GM21381 (cell line): ENCODE data around the gene TMEM187.

Source experiments
- ATAC-seq: cut with Tn5 transposase; IDR thresholded peaks from one replicate; pipeline ENCODE4 v1.9.1; 2021; ENCODE audit warnings: mild to moderate bottlenecking, moderate library complexity; ENCODE audit not compliant: unreplicated experiment

Gene TMEM187

GRCh38 chrX:153953892-153954557, 18.5 kb upstream of the TMEM187 start:
- ATAC-seq, result no peak

GRCh38 chrX:153954558-153955227, 17.9 kb upstream of the TMEM187 start:
- ATAC-seq, result no peak

GRCh38 chrX:153955228-153955732, 17.3 kb upstream of the TMEM187 start:
- no peak for ATAC-seq

- no peak for ATAC-seq
Measured at GRCh38 chrX:153956044-153956907, 16.3 kb upstream of the TMEM187 start.

- ATAC-seq, result no peak
Measured at GRCh38 chrX:153957224-153957623, 15.3 kb upstream of the TMEM187 start.

- no peak for ATAC-seq
Measured at GRCh38 chrX:153958605-153959004, 13.9 kb upstream of the TMEM187 start.

GRCh38 chrX:153959649-153960048, 12.9 kb upstream of the TMEM187 start:
- no peak for ATAC-seq

GRCh38 chrX:153960077-153960476, 12.5 kb upstream of the TMEM187 start:
- ATAC-seq, result no peak

- no peak for ATAC-seq
Measured at GRCh38 chrX:153960786-153961185, 11.8 kb upstream of the TMEM187 start.

GRCh38 chrX:153961292-153961691, 11.3 kb upstream of the TMEM187 start:
- ATAC-seq, result no peak

- ATAC-seq, result no peak
Measured at GRCh38 chrX:153963546-153963945, 9.0 kb upstream of the TMEM187 start.

GRCh38 chrX:153964105-153964504, 8.4 kb upstream of the TMEM187 start:
- ATAC-seq, result no peak

- ATAC-seq, result no peak
Measured at GRCh38 chrX:153965406-153965805, 7.1 kb upstream of the TMEM187 start.

GRCh38 chrX:153966283-153966688, 6.3 kb upstream of the TMEM187 start:
- no peak for ATAC-seq

GRCh38 chrX:153966841-153967535, 5.6 kb upstream of the TMEM187 start:
- ATAC-seq, result no peak

- no peak for ATAC-seq
Measured at GRCh38 chrX:153967536-153968224, 4.9 kb upstream of the TMEM187 start.

GRCh38 chrX:153968255-153968654, 4.3 kb upstream of the TMEM187 start:
- no peak for ATAC-seq

GRCh38 chrX:153968754-153969124, 3.8 kb upstream of the TMEM187 start:
- ATAC-seq, result no peak

- no peak for ATAC-seq
Measured at GRCh38 chrX:153969125-153969903, 3.2 kb upstream of the TMEM187 start.
